ENCODE data around the gene APOO.

Gene APOO

DNA sequence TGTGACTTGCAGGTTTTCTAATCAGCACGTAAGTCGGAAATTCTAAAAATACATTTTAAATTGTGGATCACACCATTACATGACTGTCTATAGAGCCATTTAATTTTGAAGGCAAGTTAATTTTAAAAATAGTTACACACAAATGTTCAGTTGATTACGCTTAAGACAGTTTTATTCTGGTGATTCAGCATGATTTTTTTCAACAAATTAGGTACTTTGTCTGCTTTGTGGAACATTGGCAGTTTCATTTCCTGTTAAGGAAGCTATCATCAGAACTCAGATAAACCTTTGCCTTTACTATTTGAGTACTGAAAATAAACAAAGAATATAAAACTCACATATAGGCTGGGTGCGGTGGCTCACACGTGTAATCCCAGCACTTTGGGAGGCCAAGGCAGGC is 105.3 kb downstream of the APOO start:
- no peak for DNase-seq (ENCODE audit: low spot score)
- in situ Hi-C loops (cut with MboI; ENCODE audit: low sequenced_read_pairs, unreplicated experiment): no loop called here
- TF ChIP-seq CTCF (IDR thresholded peaks at IDR 0.05; ENCODE audit: borderline replicate concordance, control extremely low read depth, extremely low read depth, insufficient read depth, missing control alignments): no peak

DNA sequence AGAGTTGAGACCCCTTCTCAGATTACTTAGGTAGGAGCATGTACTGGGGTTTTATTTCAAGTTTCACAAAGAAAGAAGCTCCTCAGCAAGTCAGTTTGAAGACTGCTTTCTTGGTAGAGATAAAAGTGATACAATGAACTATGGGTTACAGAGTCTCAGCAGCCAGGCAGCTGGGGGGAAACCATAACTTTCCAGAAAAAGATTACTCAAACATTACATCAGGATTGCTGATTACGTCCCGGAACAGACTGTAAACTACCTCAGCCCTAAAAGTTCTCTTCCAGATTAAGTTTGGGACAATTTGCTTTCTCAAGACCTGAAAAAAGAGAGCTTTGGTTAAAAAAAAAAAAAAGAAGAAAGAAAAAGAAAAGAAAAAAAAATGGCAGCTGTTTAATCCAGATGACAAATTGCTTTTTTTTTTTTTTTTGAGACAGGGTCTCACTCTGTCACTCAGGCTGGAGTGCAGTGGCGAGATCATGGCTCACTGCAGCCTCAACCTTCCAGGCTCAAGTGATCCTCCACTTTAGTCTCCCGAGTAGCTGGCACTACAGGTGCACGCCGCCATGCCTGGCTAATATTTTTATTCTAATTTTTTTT is 108.2 kb downstream of the APOO start:
- in situ Hi-C loops (cut with MboI; ENCODE audit: low sequenced_read_pairs, unreplicated experiment): no loop called here
- no peak for TF ChIP-seq CTCF (IDR thresholded peaks at IDR 0.05; ENCODE audit: borderline replicate concordance, control extremely low read depth, extremely low read depth, insufficient read depth, missing control alignments)
- DNase-seq (ENCODE audit: low spot score): no peak

DNA sequence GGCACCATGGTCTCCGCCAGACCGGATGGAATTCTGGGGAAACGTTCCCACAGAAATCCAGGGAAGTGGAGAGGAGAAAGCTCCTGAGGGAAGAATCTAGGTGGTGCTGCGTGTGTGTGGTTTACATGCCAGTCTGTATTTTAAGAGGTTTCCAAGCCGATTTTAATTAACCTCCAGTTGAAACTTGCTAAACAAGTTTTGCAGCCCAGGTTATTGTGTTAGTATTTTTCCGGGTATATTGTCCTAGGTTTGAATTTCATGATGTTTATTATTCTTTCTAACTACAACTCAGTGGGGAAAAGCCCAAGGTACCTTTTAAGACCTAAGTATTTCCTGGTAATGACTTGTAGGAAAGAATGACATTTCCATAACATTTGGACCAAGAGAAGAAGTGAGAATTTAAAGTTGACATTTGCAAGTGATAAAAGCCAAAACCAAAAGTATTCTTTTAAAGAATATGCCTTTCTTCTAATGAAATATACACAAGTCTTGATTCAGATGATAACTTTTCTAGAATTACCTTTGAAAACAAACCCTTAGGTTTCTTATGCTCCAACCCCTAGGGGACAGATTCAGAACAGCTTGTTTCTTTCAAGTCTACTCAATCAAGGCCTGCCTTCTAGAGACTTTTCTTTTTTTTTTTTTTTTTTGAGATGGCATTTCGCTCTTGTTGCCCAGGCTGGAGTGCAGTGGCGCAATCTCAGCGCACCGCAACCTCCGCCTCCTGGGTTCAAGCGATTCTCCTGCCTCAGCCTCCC is 110.2 kb downstream of the APOO start:
- no peak for DNase-seq (ENCODE audit: low spot score)
- TF ChIP-seq CTCF (IDR thresholded peaks at IDR 0.05; ENCODE audit: borderline replicate concordance, control extremely low read depth, extremely low read depth, insufficient read depth, missing control alignments): no peak
- in situ Hi-C loops (cut with MboI; ENCODE audit: low sequenced_read_pairs, unreplicated experiment): no loop called here

DNA sequence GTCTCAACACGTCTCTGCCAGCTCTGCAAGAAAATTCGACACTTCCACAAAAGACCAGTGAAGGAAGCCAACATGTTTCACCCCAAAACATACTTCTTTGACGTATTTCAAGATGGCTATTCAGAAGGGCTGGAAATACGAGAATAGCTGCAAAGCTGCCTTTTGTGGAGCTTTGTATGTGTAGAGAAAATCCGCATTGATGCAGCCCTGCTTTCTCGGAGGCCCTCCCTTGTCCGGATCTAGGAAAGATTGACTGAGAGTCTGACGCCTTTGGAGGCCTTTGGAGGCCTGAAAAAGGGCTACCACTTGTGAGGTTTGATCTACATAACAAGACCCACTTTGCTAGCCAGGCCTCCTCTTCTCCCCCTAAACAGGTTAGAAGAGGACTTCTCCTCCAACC is 112.5 kb downstream of the APOO start:
- no peak for DNase-seq (ENCODE audit: low spot score)
- in situ Hi-C loops (cut with MboI; ENCODE audit: low sequenced_read_pairs, unreplicated experiment): no loop called here
- no peak for TF ChIP-seq CTCF (IDR thresholded peaks at IDR 0.05; ENCODE audit: borderline replicate concordance, control extremely low read depth, extremely low read depth, insufficient read depth, missing control alignments)

GRCh38 chrX:23792861-23793553 is 114.7 kb downstream of the APOO start:
- TF ChIP-seq CTCF (IDR thresholded peaks at IDR 0.05; ENCODE audit: borderline replicate concordance, control extremely low read depth, extremely low read depth, insufficient read depth, missing control alignments): no peak
- in situ Hi-C loops (cut with MboI; ENCODE audit: low sequenced_read_pairs, unreplicated experiment): no loop called here
- DNase-seq (ENCODE audit: low spot score): no peak

GRCh38 chrX:23790155-23790497 is 117.6 kb downstream of the APOO start:
- DNase-seq (ENCODE audit: low spot score): no peak
- in situ Hi-C loops (cut with MboI; ENCODE audit: low sequenced_read_pairs, unreplicated experiment): no loop called here
- TF ChIP-seq CTCF (IDR thresholded peaks at IDR 0.05; ENCODE audit: borderline replicate concordance, control extremely low read depth, extremely low read depth, insufficient read depth, missing control alignments): no peak
